ENCODE results near the gene KITLG. TPM values are rescaled to one million over a fixed set of nuclear protein-coding genes. Genes with fewer than 3 reads are reported as not detected.

The KITLG gene
- total and polyA plus RNA-seq, 2 of the 8 experiments (the other 6 are each of a cell fraction or from before 2014, with no cell fraction given) = 1.3 to 7.8 TPM

GRCh38 chr12:88530868-88531267 lies 49.4 kb downstream of the KITLG start (continued):
- TF ChIP-seq CHD7 (IDR thresholded peaks at IDR 0.05; ENCODE audit: insufficient replicate concordance, low read length) (no peak), PHF8 (conservative IDR thresholded peaks at IDR 0.05; ENCODE audit: low read depth, low read length) (no peak), ZNF274 (IDR thresholded peaks at IDR 0.05; ENCODE audit: borderline replicate concordance, extremely low read depth, low read length) (no peak), CEBPB (IDR thresholded peaks at IDR 0.05; ENCODE audit: low read depth, low read length) (no peak), HDAC6 (IDR thresholded peaks at IDR 0.05; ENCODE audit: low read depth, low read length) (no peak), ATF3 (IDR thresholded peaks at IDR 0.05; ENCODE audit: insufficient read depth, low read depth, low read length) (no peak), TAF7 (optimal IDR thresholded peaks at IDR 0.05; ENCODE audit: borderline replicate concordance, low read depth, low read length) (no peak), USF2 (IDR thresholded peaks at IDR 0.05; ENCODE audit: low read length) (no peak), POLR2A (IDR thresholded peaks at IDR 0.05; ENCODE audit: control extremely low read depth in 1 of 2, low read depth in 2 of 2, low read length in 2 of 2) (no peak), NRF1 (IDR thresholded peaks at IDR 0.05; ENCODE audit: low read depth, low read length) (no peak), FOSL1 (IDR thresholded peaks at IDR 0.05; ENCODE audit: insufficient read depth, low read depth, low read length) (no peak)
